Prostate gland (tissue), 2 donors: ENCODE data around the gene PMP22.

Experiments used
- POLR2A ChIP-seq: fragments of 450-650 bp; IDR thresholded peaks from one replicate; pipeline ENCODE4 v1.6.1; 2016; ENCODE audit warnings: antibody characterized with exemption, mild to moderate bottlenecking
- POLR2AphosphoS5 ChIP-seq: sonication (generic); formaldehyde crosslinking; IDR thresholded peaks from one replicate; pipeline ENCODE4 v1.6.1; 2017; ENCODE audit warnings: antibody characterized with exemption
- TF ChIP-seq, protein P1 (sequence below), 4 experiments: fragments of 200-600 bp in 2 of 4; fragments of 450-650 bp in 2 of 4; sonication (generic) in 2 of 4; IDR thresholded peaks; 1 replicate in 3 of 4; 2 replicates in 1 of 4; pipeline ENCODE4 v1.5.1; 2016 to 2019; ENCODE audit warnings: antibody characterized with exemption in 4 of 4, mild to moderate bottlenecking in 2 of 4, moderate library complexity in 2 of 4

DNA sequence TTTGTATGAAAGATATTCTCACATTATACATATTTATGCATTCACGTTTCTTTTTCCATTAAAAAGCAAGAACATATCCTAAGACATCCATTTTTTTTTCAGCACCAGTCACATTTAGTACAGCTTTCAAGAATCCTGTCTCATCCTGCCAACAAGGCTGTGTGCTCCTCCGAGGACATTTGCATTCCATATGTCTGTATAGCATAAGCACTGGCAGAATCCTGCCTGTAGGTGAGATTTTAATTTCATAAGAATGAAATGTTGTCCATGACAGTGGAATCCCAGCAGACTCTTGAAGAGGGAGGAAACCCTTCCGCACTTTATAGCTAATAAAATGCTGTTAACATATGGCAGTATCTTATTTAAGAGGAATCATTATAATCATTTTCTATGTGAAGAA is 2.9 kb upstream of the PMP22 start:
- TF ChIP-seq, protein P1, sequence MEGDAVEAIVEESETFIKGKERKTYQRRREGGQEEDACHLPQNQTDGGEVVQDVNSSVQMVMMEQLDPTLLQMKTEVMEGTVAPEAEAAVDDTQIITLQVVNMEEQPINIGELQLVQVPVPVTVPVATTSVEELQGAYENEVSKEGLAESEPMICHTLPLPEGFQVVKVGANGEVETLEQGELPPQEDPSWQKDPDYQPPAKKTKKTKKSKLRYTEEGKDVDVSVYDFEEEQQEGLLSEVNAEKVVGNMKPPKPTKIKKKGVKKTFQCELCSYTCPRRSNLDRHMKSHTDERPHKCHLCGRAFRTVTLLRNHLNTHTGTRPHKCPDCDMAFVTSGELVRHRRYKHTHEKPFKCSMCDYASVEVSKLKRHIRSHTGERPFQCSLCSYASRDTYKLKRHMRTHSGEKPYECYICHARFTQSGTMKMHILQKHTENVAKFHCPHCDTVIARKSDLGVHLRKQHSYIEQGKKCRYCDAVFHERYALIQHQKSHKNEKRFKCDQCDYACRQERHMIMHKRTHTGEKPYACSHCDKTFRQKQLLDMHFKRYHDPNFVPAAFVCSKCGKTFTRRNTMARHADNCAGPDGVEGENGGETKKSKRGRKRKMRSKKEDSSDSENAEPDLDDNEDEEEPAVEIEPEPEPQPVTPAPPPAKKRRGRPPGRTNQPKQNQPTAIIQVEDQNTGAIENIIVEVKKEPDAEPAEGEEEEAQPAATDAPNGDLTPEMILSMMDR (IDR thresholded peaks at IDR 0.05) = no peak
- TF ChIP-seq POLR2AphosphoS5 (no peak), POLR2A (no peak)
